Activated CD4-positive, alpha-beta T cell treated with anti-CD3 and anti-CD28 coated beads, Interleukin-2, amount 50 U/mL, for 24 hours (primary cell): Measurements from ENCODE around the gene IFNAR1.

Experiments
- DNase-seq, 2 donors: peaks; one replicate each; pipeline ENCODE4 v3.0.0-alpha.2; 2020; ENCODE audit warnings: low read depth in 1 of 2, low spot score in 1 of 2

Gene IFNAR1

GRCh38 chr21:33397717-33398116 lies 72.9 kb downstream of the IFNAR1 start:
- DNase-seq = no peak

- DNase-seq = no peak
Observed at GRCh38 chr21:33398361-33398760, 73.6 kb downstream of the IFNAR1 start.

GRCh38 chr21:33401630-33401992 lies 76.8 kb downstream of the IFNAR1 start:
- DNase-seq = no peak

- DNase-seq = no peak
Observed at GRCh38 chr21:33402001-33402979, 77.5 kb downstream of the IFNAR1 start.

GRCh38 chr21:33403128-33403785 lies 78.5 kb downstream of the IFNAR1 start, which contains the start of gene IFNGR2:
TSS of gene IFNGR2 (plus strand) at chr21:33403413. CDS start at chr21:33403544, 131 bp downstream.
- no peak for DNase-seq

GRCh38 chr21:33403786-33404585 lies 79.2 kb downstream of the IFNAR1 start:
- DNase-seq = no peak

GRCh38 chr21:33406493-33406892 lies 81.7 kb downstream of the IFNAR1 start:
- no peak for DNase-seq
